Daoy (cell line): ENCODE results near the gene NMT2. TPM values are rescaled to one million over a fixed set of nuclear protein-coding genes. Genes with fewer than 3 reads are reported as not detected.

Source experiments
- DNase-seq: peaks from one replicate; pipeline ENCODE4 v3.0.0-alpha.2; 2015; ENCODE audit warnings: low read depth
- total RNA-seq: library from RNA; depleted of rRNA; stranded (reverse); fragments of >200 nt; shearing (Covaris generic); gene quantifications from 2 replicates; pipeline ENCODE4 v1.2.3, GENCODE V29; 2014

The NMT2 gene
- total RNA-seq, 1 experiment from 2014 or later, result 31.7 TPM

DNA sequence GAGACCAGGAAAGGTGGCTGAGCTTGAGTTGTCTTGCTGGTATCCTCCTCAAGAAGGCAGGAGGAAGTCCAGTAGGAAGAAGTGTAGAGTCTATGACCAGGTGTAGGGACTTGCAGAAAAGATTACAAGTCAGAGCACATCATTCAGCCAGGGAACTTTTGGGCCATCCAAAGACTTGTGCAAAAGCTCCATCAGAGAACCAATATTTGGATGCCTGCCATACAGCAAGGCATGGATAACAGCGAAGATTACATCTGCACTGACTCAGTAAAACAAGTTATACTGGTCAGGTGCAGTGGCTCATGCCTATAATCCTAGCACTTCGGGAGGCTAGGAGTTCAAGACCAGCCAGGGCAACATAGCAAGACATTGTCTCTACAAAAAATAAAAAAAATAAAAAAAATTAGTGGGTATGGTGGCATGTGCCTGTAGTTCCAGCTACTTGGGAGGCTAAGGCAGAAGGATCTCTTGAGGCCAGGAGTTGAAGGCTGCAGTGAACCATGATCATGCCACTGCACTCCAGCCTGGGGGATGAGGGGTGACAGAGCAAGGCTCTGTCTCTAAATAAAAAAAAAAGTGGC is 13.2 kb upstream of the NMT2 start:
- DNase-seq, result no peak

GRCh38 chr10:15180736-15181135 is 12.2 kb upstream of the NMT2 start:
- no peak for DNase-seq

- DNase-seq, result no peak
Measured at GRCh38 chr10:15176269-15176668, 7.8 kb upstream of the NMT2 start.

- no peak for DNase-seq
Measured at GRCh38 chr10:15175587-15175986, 7.1 kb upstream of the NMT2 start.

- no peak for DNase-seq
Measured at GRCh38 chr10:15172306-15172840, 3.9 kb upstream of the NMT2 start.

- no peak for DNase-seq
Measured at GRCh38 chr10:15169555-15170401, 1.3 kb upstream of the NMT2 start.

DNA sequence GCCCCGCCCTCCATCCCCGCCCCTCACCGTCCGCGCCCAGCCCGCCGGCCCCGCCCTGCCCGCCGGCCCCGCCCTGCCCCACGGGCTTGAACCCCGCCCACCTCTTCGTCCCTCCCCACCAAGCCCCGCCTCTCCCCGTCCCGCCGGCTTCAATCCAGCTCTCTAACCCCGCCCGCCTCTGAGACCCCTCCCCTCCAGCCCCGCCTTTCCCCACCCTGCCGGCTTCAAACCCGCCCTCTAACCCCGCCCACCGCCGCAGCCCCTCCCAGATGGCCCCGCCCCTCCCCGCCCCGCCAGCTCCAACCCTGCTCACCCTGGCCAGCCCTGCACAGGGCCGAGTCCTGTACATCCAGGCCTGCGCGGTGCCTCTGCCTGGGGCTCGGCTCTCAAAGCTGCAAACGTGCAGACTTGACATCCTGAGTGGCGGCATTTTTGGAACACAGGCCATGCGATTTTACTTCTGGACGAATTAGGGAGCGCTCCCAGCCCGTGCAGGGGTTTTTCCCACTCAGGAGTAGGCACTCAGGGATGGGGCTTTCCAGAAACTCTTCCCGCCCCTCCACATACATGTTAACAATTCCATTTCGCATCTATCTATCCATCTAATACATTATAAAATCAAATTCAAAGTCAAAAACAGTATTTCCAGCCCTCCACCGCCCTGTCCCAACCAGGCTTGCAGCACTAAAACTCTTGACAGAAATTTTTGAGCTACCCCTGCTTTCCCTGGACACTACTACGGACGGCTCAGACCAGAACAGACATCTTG is 477 bp upstream of the NMT2 start:
- DNase-seq, result peak; percentile 92

DNA sequence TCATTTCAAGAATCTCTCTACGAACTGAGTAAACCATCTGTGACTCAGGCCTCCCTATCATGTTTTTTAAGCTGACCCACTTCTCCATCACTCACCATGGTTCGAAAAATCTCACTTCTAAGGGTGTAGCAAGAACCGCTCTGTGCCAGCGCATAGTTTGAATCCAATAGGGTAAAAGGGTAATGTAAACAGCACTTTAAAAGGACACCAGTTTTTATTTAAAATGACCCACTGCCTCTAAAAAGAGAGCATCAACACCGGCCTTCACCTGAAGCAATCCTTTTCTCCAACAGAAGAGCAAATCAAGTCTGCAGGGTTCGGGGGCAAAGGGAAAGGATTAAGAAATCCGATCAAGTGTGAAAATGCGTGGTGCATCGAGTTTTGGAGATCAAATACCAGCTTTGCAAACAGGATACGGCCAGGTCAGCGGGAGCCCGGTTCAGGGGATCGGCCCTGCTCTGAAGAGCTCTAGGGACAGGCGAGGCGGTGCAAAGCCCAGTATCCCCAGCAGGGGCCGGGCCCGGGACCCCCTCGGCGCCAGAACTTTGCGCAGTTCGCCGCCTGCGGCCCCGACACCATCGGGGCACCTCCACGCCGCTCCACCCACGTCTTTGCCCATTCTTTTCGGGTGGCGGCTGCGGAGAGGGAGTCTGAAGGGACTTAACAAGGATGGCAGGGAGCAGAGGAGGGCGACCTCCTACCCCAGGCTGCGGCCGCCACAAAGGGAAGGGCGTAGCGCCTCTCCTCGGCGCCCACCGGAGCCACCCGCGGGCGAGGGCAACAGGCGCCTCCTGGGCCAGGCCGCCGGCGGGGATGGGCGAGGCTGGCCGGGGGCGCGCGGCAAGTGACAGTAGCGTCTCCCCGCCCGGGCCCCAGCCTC is 842 bp downstream of the NMT2 start:
- DNase-seq, result peak; percentile 53

- no peak for DNase-seq
Measured at GRCh38 chr10:15166325-15166724, 2.2 kb downstream of the NMT2 start.

DNA sequence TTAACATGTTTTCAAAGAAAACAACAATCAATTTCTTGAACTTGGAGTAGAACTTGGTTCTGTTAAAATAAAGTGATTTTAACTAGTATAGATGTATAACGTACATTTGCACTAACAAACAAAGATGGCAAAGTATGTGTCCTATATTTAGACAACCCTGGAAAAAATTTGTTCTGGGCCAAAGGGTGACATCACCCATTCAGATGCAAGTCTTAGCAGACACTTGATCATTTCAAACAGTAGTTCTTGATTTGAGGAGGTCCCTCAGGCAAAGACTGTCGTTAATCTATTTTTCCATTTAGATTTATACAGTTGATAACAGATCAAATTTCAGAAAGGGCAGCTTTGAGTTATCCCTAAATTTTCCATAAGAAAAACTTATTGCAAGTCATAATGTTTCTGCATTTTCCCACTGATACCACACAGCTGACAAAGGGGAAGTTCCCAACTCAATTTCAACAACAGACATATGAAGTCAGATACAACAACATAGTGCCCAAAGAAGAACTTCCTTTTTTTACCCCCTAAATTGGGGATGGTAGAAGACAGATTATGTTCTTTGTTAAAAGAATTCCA is 5.2 kb downstream of the NMT2 start:
- no peak for DNase-seq

DNA sequence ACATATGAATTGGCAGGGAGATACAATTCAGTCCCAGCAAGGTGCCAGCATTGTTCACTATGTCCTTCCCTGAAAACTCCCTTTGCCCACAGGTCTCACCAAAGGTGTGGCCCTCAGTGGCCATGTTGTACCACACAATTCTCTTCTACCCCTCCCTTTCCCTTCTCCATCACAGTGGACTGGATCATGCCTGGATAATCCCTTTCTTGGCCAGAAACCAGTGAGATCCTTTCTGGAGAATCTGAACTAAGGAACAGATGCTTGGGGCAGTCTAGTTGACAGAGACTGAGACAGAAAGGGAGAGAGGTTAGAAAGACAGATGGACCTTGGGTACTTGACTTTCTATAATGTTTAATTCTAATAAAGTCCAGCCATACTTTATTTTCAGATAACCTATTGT is 9.5 kb downstream of the NMT2 start:
- no peak for DNase-seq

DNA sequence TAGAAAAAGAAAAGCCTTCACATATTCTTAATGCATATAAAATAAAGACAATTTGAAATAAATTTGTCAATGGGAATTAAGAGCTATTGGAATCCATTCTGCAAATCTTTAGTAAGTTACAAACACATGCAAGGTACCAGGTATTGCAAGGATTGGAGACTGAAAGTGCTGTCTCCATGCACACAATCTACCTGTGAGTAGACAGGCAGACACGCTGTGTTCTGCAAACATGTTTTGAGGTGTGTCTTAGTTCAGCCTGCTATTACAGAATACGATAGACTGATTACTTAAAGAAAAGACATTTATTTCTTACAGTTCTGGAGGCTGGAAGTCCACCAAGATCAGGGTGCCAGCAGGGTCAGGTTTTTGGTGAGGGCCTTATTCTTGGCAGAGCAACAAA is 10.0 kb downstream of the NMT2 start:
- no peak for DNase-seq

- no peak for DNase-seq
Measured at GRCh38 chr10:15155978-15156656, 12.4 kb downstream of the NMT2 start.

- DNase-seq, result no peak
Measured at GRCh38 chr10:15152556-15152955, 15.9 kb downstream of the NMT2 start.

DNA sequence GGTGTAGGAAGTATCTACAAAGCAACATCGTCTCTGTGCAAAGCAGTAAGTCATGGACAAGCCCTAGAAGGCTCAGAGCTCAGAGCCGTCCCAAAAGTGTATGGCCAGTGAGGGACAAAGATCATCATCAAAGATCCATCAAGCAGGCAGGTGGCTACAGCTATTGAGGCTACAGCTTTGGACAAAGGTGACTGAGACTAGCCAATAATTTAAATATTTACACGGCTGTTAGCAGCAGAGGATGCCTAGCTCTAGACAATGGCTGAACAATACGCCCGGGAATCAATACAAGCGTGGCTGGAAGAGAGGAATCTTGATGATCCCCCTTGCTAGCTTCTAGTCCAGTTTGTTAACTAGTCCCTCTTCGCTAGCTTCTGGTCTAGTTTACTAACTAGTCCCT is 17.9 kb downstream of the NMT2 start:
- DNase-seq, result no peak

DNA sequence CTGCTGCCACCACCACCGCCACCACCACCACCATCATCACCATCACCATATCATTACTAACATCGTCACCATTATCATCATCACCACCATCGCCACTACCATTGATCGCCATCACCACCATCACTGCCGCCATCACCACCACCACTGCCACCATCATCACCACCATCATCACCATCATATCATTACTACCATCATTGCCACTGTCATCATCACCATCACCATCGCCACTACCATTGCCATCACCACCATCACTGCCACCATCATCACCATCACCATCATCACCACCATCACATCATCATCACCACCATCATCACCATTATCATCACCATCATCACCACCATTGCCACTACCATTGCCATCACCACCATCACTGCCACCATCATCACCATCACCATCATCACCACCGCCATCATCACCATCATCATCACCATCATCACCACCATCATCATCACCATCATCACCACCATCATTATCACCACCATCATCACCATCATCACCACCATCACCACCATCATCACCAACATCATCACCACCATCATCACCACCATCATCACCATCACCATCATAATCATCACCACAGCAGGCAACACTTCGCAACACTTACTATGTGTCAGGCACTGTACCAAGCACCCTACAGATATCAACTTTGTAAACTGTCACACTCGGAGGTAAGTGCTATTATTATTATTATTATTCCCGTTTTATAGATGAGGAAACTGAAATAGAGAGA is 19.3 kb downstream of the NMT2 start:
- DNase-seq, result no peak

GRCh38 chr10:15147594-15148392 is 20.7 kb downstream of the NMT2 start:
- DNase-seq, result no peak

- no peak for DNase-seq
Measured at GRCh38 chr10:15146366-15146765, 22.1 kb downstream of the NMT2 start.

DNA sequence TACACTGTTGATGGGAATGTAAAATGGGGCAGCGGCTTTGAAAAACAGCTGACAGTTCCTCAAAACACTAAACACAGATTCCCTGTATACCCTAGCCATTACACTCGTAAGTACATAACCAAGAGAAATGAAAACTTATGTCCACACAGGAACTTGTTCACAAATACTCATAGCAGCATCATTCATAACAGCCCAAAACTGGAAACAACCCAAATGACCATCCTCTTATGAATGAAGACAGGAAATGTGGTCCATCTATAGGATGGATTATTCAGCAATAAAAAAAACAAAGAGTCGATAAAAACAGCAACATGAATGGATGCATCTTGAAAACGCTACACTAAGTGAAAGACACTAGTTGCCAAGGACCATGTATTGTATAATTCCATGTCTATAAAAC is 23.7 kb downstream of the NMT2 start:
- no peak for DNase-seq
